Lung (tissue), 12 donors: ENCODE measurements around the gene SCGB2A2. TPM values are rescaled to one million over a fixed set of nuclear protein-coding genes. Genes with fewer than 3 reads are reported as not detected.

Experiments used
- ATAC-seq: fragments of 200-7000 bp; cut with Tn5 transposase; one replicate; pipeline ENCODE4 v1.9.1; 2020; ENCODE audit warnings: moderate number of reproducible peaks; ENCODE audit not compliant: insufficient read depth, low FRiP score
- DNase-seq, 3 donors: peaks; one replicate each; pipeline ENCODE4 v3.0.0-alpha.2; 2013 to 2017
- H3K27ac ChIP-seq, 2 donors: one replicate each; pipeline ENCODE4 v1.5.1; 2013; ENCODE audit warnings: mild to moderate bottlenecking in 2 of 2, moderate library complexity in 2 of 2, control low read depth in 1 of 2, inconsistent platforms in 1 of 2, low read depth in 1 of 2, low read length in 1 of 2
- H3K27me3 ChIP-seq, 3 donors: one replicate each; pipeline ENCODE4 v1.5.1; 2013; ENCODE audit warnings: low read length in 2 of 3; ENCODE audit not compliant: control insufficient read depth in 3 of 3, insufficient read depth in 3 of 3
- H3K36me3 ChIP-seq, 4 donors: one replicate each; pipeline ENCODE4 v1.5.1; 2013; ENCODE audit warnings: low read length in 4 of 4, mild to moderate bottlenecking in 1 of 4, moderate library complexity in 1 of 4; ENCODE audit not compliant: control insufficient read depth in 4 of 4, insufficient read depth in 4 of 4
- H3K4me1 ChIP-seq, 5 donors: one replicate each; pipeline ENCODE4 v1.5.1; 2013; ENCODE audit warnings: low read length in 5 of 5, mild to moderate bottlenecking in 2 of 5, moderate library complexity in 1 of 5; ENCODE audit not compliant: control insufficient read depth in 5 of 5, insufficient read depth in 5 of 5
- H3K4me3 ChIP-seq: one replicate; pipeline ENCODE4 v1.5.1; 2013; ENCODE audit warnings: mild to moderate bottlenecking, control low read depth, moderate library complexity
- H3K9ac ChIP-seq, 2 donors: one replicate each; pipeline ENCODE4 v1.5.1; 2013; ENCODE audit warnings: low read length in 2 of 2, control low read depth in 1 of 2; ENCODE audit not compliant: insufficient read depth in 1 of 2
- H3K9me3 ChIP-seq, 4 donors: one replicate each; pipeline ENCODE4 v1.5.1; 2013; ENCODE audit warnings: low read length in 3 of 4, mild to moderate bottlenecking in 1 of 4, moderate library complexity in 1 of 4; ENCODE audit not compliant: control insufficient read depth in 4 of 4, insufficient read depth in 3 of 4
- WGBS, 2 donors: extraction: QIAGEN DNeasy Blood & Tissue Kit; methylation state at CpG; one replicate each; pipeline ENCODE4 v1.1.7; 2013; 5-methylcytosine and 5-hydroxymethylcytosine counted together
- polyA plus RNA-seq, 2 donors: library from polyadenylated mRNA; stranded (reverse); fragments of 200-250 nt; gene quantifications; one replicate each; pipeline ENCODE4 v1.2.1, GENCODE V29; 2013
- total RNA-seq, 2 donors: library from RNA; depleted of rRNA in 1 of 2; stranded (reverse); fragments of >200 nt in 1 of 2; gene quantifications; one replicate each; pipeline ENCODE4 v1.2.1, GENCODE V29; 2014 to 2021
- TF ChIP-seq, protein P1 (sequence below): IDR thresholded peaks from 2 replicates; pipeline ENCODE4 v1.5.1; 2012; ENCODE audit warnings: mild to moderate bottlenecking; ENCODE audit errors: control extremely low read depth, extremely low read depth
- donor health status: control.
- donor health status: control.
- donor health status: Bipolar disorder and iron deficiency.
- donor health status: healthy.
- donor health status: DM: yes; HTN: yes; CAD: no.

Gene SCGB2A2
- total and polyA plus RNA-seq, 4 donors: not detected

DNA sequence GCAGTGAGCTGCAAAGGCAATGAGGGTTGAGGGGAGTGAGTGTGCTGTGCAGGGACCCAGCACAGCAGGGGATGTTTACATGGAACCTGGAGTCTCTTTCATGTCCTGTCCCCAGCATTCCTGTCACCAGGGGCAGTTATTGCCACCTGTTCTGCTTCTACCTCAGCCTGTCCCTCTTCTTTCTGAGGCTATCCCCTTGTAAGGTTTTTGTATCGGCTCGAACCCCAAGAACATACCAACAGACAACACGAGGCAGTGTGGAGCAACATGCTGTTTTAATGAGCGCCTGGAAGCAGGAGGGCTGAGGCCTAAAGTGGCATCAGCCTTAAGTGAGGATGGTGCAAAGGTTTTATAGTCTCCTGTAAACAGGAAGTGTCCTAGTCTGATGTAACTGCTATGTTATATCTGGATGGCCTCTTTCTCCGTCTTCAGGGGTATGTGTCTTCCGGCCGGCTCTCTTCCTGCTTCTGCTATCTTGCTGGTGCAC, 3.9 kb downstream of the SCGB2A2 start:
- DNase-seq (no peak), ATAC-seq (no peak)
- no peaks in the 10 kb centered on the region for H3K36me3 ChIP-seq
- H3K9ac ChIP-seq: no peak overlapping the region
- TF ChIP-seq, protein P1, sequence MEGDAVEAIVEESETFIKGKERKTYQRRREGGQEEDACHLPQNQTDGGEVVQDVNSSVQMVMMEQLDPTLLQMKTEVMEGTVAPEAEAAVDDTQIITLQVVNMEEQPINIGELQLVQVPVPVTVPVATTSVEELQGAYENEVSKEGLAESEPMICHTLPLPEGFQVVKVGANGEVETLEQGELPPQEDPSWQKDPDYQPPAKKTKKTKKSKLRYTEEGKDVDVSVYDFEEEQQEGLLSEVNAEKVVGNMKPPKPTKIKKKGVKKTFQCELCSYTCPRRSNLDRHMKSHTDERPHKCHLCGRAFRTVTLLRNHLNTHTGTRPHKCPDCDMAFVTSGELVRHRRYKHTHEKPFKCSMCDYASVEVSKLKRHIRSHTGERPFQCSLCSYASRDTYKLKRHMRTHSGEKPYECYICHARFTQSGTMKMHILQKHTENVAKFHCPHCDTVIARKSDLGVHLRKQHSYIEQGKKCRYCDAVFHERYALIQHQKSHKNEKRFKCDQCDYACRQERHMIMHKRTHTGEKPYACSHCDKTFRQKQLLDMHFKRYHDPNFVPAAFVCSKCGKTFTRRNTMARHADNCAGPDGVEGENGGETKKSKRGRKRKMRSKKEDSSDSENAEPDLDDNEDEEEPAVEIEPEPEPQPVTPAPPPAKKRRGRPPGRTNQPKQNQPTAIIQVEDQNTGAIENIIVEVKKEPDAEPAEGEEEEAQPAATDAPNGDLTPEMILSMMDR: no peak
- H3K9me3 ChIP-seq: peaks cover 0 to 2% (median 0%) of the 10 kb centered on the region in 4 donors
- H3K4me3 ChIP-seq: no peak overlapping the region
- H3K4me1 ChIP-seq: no peaks in the 10 kb centered on the region
- 73 to 77% methylated on average over 7 of the region's 7 CpGs for WGBS, 2 donors
- no peak overlapping the region for H3K27ac ChIP-seq
- H3K27me3 ChIP-seq: peaks cover 3 to 6% (median 5%) of the 10 kb centered on the region in 3 donors

DNA sequence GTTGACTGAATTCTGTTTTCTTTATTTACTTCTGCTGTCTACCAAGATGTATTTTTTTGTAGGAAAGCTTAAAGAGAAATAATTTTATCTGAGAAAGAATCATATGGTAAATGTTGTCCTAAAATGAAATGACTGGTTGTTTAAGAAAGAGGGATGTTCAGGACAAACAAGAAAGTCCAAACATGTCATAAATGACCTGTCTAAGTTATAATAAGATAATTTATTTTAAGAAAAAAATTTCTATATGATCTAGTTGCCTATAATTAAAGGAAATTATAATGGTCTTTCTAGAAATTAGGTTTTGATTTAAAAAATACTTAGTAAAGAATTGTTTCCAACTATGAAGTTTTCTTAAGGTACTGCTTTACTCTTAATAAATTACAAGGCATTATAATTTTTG, 10.5 kb downstream of the SCGB2A2 start:
- H3K9me3 ChIP-seq: no peaks in the 10 kb centered on the region
- H3K36me3 ChIP-seq: no peaks in the 10 kb centered on the region
- DNase-seq (no peak), ATAC-seq (no peak)
- TF ChIP-seq, protein P1: no peak
- no peak overlapping the region for H3K9ac ChIP-seq
- no peak overlapping the region for H3K27ac ChIP-seq
- no peaks in the 10 kb centered on the region for H3K4me1 ChIP-seq
- H3K4me3 ChIP-seq: no peak overlapping the region
- no peaks in the 10 kb centered on the region for H3K27me3 ChIP-seq

DNA sequence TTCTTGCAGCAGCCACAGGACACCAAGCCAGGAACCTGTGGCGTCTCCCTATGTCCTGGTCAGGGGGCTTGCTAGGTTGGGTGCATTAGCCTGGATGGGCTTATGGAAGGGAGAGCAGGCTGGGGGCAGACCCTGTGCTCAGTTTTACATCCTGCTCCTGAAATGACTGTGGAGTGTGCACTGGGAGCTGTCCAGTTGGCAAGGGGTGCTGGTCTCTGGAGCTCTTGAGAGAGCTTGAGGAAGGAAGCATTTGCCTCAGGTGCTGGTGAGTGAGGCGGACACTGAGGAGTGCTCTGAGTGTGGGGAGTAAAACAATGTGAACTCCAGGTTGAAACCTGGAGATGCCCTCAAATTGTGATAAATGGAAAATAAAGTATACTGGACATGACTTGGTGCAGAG, 25.5 kb downstream of the SCGB2A2 start:
- TF ChIP-seq, protein P1: no peak
- no peaks in the 10 kb centered on the region for H3K4me1 ChIP-seq
- H3K9me3 ChIP-seq: peaks cover 0 to 2% (median 0%) of the 10 kb centered on the region in 4 donors
- ATAC-seq: no peak
- no peak overlapping the region for H3K27ac ChIP-seq
- no peak overlapping the region for H3K4me3 ChIP-seq
- no peaks in the 10 kb centered on the region for H3K36me3 ChIP-seq
- 37 to 65% methylated on average over 2 of the region's 2 CpGs for WGBS, 2 donors
- H3K27me3 ChIP-seq: peaks cover 0 to 7% (median 0%) of the 10 kb centered on the region in 3 donors
- peak; percentile 29 to 63 (median 52) for DNase-seq
- no peak overlapping the region for H3K9ac ChIP-seq

DNA sequence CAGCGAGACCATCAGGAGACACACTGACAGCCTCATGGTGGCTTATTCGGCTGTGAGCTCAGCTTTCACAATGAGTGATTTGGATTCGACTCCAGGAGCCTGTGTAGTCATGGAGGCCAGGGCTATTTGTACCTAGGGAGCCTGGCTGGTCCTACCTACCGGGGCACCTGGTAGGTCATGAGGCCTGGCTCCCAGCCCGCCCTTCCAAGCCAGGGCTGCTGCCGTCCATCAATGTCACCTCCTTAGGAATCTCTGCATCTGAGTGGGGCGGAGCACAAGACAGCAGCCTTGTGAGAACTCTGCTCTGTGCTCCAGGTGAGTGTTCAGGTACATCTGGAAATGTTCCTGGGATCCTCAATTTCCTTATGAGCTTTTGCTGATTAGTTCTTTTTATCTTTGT, 29.0 kb downstream of the SCGB2A2 start, which contains the start of gene SCGB1D4:
Gene SCGB1D4 (minus strand): TSS at position 101 of the 400 bp plus-strand sequence. CDS start 65 bp downstream, at position 36.
- DNase-seq (no peak), ATAC-seq (no peak)
- TF ChIP-seq, protein P1: no peak
- peaks cover 0 to 12% (median 0%) of the 10 kb centered on the region in 3 donors for H3K27me3 ChIP-seq
- no peaks in the 10 kb centered on the region for H3K36me3 ChIP-seq
- no peaks in the 10 kb centered on the region for H3K9me3 ChIP-seq
- 67 to 72% methylated on average over 7 of the region's 7 CpGs for WGBS, 2 donors
- H3K9ac ChIP-seq: no peak within 1 kb of the TSS
- no peaks in the 10 kb centered on the region for H3K4me1 ChIP-seq
- H3K4me3 ChIP-seq: no peak within 1 kb of the TSS
- no peak within 1 kb of the TSS for H3K27ac ChIP-seq
